CD4-positive, alpha-beta T cell (primary cell): ENCODE data around the gene MAGEA4. TPM values are rescaled to one million over a fixed set of nuclear protein-coding genes. Genes with fewer than 3 reads are reported as not detected.

Experiments
- ATAC-seq: fragments of 200-7000 bp; cut with Tn5 transposase; one replicate; pipeline ENCODE4 v1.10.0; 2022; ENCODE audit warnings: mild to moderate bottlenecking; ENCODE audit not compliant: poor library complexity
- CTCF ChIA-PET: fragments of 350-600 bp; sonication (Branson Sonifier 250); formaldehyde crosslinking; loops from one replicate; lab custom pipeline; 2021; ENCODE audit warnings: antibody characterized with exemption, inconsistent platforms; lab: Charles Lee
- POLR2A ChIA-PET: fragments of 350-600 bp; sonication (Branson Sonifier 250); formaldehyde crosslinking; loops from one replicate; lab custom pipeline; 2021; ENCODE audit warnings: antibody characterized with exemption, inconsistent platforms; lab: Charles Lee
- DNase-seq, 14 experiments: peaks; one replicate each; pipeline ENCODE4 v3.0.0-alpha.2; 2013 to 2020; ENCODE audit warnings: mixed read lengths in 2 of 14
- H3K27ac ChIP-seq, 2 donors: one replicate each; pipeline versions ENCODE4 v1.5.1 to v1.7.0; 2013; ENCODE audit warnings: low read length in 2 of 2, low read depth in 1 of 2, mild to moderate bottlenecking in 1 of 2
- H3K27me3 ChIP-seq, 2 experiments: 1 replicate in 1 of 2; 2 replicates in 1 of 2; pipeline versions ENCODE4 v1.6.1 to v1.7.0; 2013; ENCODE audit warnings: low read length in 2 of 2, control low read depth in 1 of 2, mild to moderate bottlenecking in 1 of 2, moderate library complexity in 1 of 2; ENCODE audit not compliant: insufficient read depth in 2 of 2, control insufficient read depth in 1 of 2
- H3K36me3 ChIP-seq: one replicate; pipeline ENCODE4 v1.6.1; 2013; ENCODE audit warnings: low read length, control low read depth; ENCODE audit not compliant: insufficient read depth
- H3K4me1 ChIP-seq: one replicate; pipeline ENCODE4 v1.6.1; 2013; ENCODE audit warnings: low read length, control low read depth; ENCODE audit not compliant: insufficient read depth
- H3K4me3 ChIP-seq: one replicate; pipeline ENCODE4 v1.5.1; 2013; ENCODE audit warnings: mild to moderate bottlenecking, low read length, moderate library complexity
- H3K9me3 ChIP-seq, 2 experiments: 1 replicate in 1 of 2; 2 replicates in 1 of 2; pipeline versions ENCODE4 v1.6.1 to v1.7.0; 2013; ENCODE audit warnings: low read length in 2 of 2, mild to moderate bottlenecking in 2 of 2, control low read depth in 1 of 2, moderate library complexity in 1 of 2; ENCODE audit not compliant: control insufficient read depth in 1 of 2, insufficient read depth in 1 of 2
- H3K27ac Mint-ChIP-seq: one replicate; pipeline ENCODE4 v1.8.0; 2020; ENCODE audit warnings: mixed read lengths
- H3K27me3 Mint-ChIP-seq: one replicate; pipeline ENCODE4 v1.8.0; 2021; ENCODE audit warnings: mixed read lengths
- H3K36me3 Mint-ChIP-seq: one replicate; pipeline ENCODE4 v1.8.0; 2021; ENCODE audit warnings: low read depth, mixed read lengths
- H3K4me1 Mint-ChIP-seq: one replicate; pipeline ENCODE4 v1.8.0; 2021; ENCODE audit warnings: low read depth, mixed read lengths
- H3K4me3 Mint-ChIP-seq: one replicate; pipeline ENCODE4 v1.8.0; 2020; ENCODE audit warnings: mild to moderate bottlenecking, mixed read lengths
- H3K9me3 Mint-ChIP-seq: one replicate; pipeline ENCODE4 v1.8.0; 2020; ENCODE audit warnings: mixed read lengths
- intact Hi-C, 2 experiments: fragments of 100-400 bp; cut with DNase I in 1 of 2; cut with micrococcal nuclease in 1 of 2; formaldehyde crosslinking; loops; one replicate each; pipeline versions ENCODE4 v1.15.1 to v1.9.0; 2023 to 2025; cut with DNase I, micrococcal nuclease
- total RNA-seq, 174 experiments: library from RNA in 2 of 174; stranded (reverse) in 2 of 174; gene quantifications; one replicate each; pipeline ENCODE4 v1.2.3 and lab custom pipeline; 2021 to 2026
- TF ChIP-seq, protein P1 (sequence below): fragments of 200-600 bp; IDR thresholded peaks from one replicate; pipeline ENCODE4 v1.8.0; 2022; ENCODE audit warnings: antibody characterized with exemption, mild to moderate bottlenecking

Gene MAGEA4
- total RNA-seq, 2 experiments from 2014 or later, result not detected

DNA sequence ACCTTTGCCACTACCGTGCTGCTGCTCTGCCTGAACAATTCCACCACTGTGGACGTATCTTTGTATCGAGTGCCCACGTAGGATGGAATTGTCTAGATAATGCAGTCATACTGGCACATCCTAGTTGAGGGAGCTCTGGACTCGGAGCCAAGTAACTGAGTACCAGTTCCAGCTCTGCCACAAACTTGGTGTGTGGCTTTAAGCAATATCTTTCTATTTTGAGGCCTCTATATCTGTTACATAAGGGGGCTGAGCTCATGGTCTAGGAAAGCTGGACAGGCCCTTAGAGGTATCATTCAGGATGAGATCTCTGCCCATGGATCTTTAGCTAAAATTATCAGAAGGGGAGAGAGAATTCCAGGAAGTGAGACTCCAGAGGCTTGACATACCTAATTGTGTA is 49.3 kb downstream of the MAGEA4 start:
- POLR2A ChIA-PET, result no interaction called here
- intact Hi-C loops, result no loop called here

DNA sequence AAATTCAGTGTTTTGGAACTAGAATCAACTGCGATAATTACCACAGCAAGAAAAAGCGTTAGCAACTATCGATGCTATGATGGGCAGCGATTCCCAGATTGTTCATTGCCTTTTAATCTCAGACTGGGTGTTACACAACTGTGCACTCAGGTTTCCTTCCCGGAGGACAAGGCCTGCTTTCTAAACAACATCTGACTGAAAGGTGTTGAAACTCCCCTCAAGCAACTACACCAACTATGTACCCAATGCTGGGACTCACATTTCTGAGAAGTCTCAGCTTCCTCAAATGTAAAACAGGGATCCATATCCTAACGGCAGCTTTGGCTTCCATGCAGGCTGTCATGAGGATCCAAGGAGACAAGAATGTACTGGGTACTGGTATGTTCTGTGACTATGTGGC is 53.5 kb downstream of the MAGEA4 start:
- Mint-ChIP-seq H3K4me1 (no peaks in the 10 kb centered on the region), H3K27ac (no peak overlapping the region), H3K9me3 (no peaks in the 10 kb centered on the region), H3K36me3 (no peaks in the 10 kb centered on the region), H3K4me3 (no peak overlapping the region), H3K27me3 (no peaks in the 10 kb centered on the region)
- TF ChIP-seq, protein P1, sequence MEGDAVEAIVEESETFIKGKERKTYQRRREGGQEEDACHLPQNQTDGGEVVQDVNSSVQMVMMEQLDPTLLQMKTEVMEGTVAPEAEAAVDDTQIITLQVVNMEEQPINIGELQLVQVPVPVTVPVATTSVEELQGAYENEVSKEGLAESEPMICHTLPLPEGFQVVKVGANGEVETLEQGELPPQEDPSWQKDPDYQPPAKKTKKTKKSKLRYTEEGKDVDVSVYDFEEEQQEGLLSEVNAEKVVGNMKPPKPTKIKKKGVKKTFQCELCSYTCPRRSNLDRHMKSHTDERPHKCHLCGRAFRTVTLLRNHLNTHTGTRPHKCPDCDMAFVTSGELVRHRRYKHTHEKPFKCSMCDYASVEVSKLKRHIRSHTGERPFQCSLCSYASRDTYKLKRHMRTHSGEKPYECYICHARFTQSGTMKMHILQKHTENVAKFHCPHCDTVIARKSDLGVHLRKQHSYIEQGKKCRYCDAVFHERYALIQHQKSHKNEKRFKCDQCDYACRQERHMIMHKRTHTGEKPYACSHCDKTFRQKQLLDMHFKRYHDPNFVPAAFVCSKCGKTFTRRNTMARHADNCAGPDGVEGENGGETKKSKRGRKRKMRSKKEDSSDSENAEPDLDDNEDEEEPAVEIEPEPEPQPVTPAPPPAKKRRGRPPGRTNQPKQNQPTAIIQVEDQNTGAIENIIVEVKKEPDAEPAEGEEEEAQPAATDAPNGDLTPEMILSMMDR, result no peak
- CTCF ChIA-PET, result no interaction called here
- H3K4me3 ChIP-seq, result no peak overlapping the region
- H3K27ac ChIP-seq, result no peak overlapping the region
- H3K36me3 ChIP-seq, result no peaks in the 10 kb centered on the region
- intact Hi-C loops, result no loop called here
- H3K9me3 ChIP-seq, result no peaks in the 10 kb centered on the region
- no peak for ATAC-seq
- DNase-seq, result no peak
- H3K4me1 ChIP-seq, result no peaks in the 10 kb centered on the region
- POLR2A ChIA-PET, result no interaction called here
- no peaks in the 10 kb centered on the region for H3K27me3 ChIP-seq

More for the DNA sequence above, 49.3 kb downstream of the MAGEA4 start:
- Mint-ChIP-seq H3K4me3 (no peak overlapping the region), H3K27me3 (no peaks in the 10 kb centered on the region), H3K27ac (no peak overlapping the region), H3K4me1 (no peaks in the 10 kb centered on the region), H3K36me3 (no peaks in the 10 kb centered on the region), H3K9me3 (no peaks in the 10 kb centered on the region)
- no peak for DNase-seq
- Histone ChIP-seq H3K27me3 (no peaks in the 10 kb centered on the region), H3K4me3 (no peak overlapping the region), H3K36me3 (no peaks in the 10 kb centered on the region), H3K27ac (no peak overlapping the region), H3K4me1 (no peaks in the 10 kb centered on the region), H3K9me3 (no peaks in the 10 kb centered on the region)
- TF ChIP-seq, protein P1, result no peak
- ATAC-seq, result no peak
- CTCF ChIA-PET, result no interaction called here

DNA sequence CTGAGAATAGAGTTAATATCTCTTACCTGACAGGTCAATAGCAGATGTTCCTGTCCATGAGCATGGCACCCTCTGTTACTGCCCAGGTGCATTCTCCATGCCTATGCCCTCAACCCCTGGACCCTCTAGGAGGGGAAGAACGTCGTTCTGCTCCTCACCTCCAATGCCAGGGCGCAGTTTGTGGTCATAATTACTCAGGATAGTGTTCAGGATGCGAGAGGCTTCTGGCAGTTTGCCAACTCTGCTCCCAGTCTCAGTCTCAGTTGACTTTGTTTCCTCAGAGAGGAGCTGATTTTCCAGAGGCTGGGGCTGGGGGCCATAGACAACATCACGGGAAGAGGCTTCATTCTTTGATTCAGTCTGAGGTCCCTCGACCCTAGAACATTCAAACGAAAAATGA is 57.3 kb downstream of the MAGEA4 start:
- intact Hi-C loops, result no loop called here
- ChIA-PET CTCF (no interaction called here), POLR2A (no interaction called here)
- no peaks in the 10 kb centered on the region for H3K4me1 Mint-ChIP-seq
- no peak overlapping the region for H3K27ac ChIP-seq
- no peaks in the 10 kb centered on the region for H3K36me3 Mint-ChIP-seq
- ATAC-seq (no peak), DNase-seq (no peak)
- H3K27me3 ChIP-seq, result peaks cover 0 to 15% of the 10 kb centered on the region in 2 experiments
- peaks cover 18% of the 10 kb centered on the region for H3K27me3 Mint-ChIP-seq
- H3K9me3 Mint-ChIP-seq, result no peaks in the 10 kb centered on the region
- H3K9me3 ChIP-seq, result no peaks in the 10 kb centered on the region
- no peak overlapping the region for H3K4me3 Mint-ChIP-seq
- H3K27ac Mint-ChIP-seq, result no peak overlapping the region
- H3K4me1 ChIP-seq, result no peaks in the 10 kb centered on the region
- TF ChIP-seq, protein P1, result no peak
- no peaks in the 10 kb centered on the region for H3K36me3 ChIP-seq
- H3K4me3 ChIP-seq, result no peak overlapping the region
